Endothelial cell of umbilical vein (primary cell): Measurements from ENCODE around the gene THSD4. TPM values are rescaled to one million over a fixed set of nuclear protein-coding genes. Genes with fewer than 3 reads are reported as not detected.

ENCODE experiments used
- BruUV-seq: library from RNA; stranded (reverse); fragments of 400-500 nt; replicated peaks from 2 replicates; lab custom pipeline; 2021; lab: Mats Ljungman, UMichigan
- CTCF ChIA-PET: fragments of 300-600, 350-600 bp; sonication (Branson Sonifier 250); formaldehyde crosslinking; loops from one replicate; lab custom pipeline; 2021; ENCODE audit warnings: antibody characterized with exemption, inconsistent platforms; lab: Charles Lee
- POLR2A ChIA-PET: fragments of 300-600, 350-600 bp; sonication (Branson Sonifier 250); formaldehyde crosslinking; loops from one replicate; lab custom pipeline; 2021; ENCODE audit warnings: antibody characterized with exemption, inconsistent platforms; lab: Charles Lee
- DNase-seq: peaks from one replicate; pipeline ENCODE4 v3.0.0-alpha.2; 2011; ENCODE audit warnings: low read depth, low spot score
- FAIRE-seq: peaks from 2 replicates; lab custom pipeline; 2011; peaks lifted over from hg19 to GRCh38; lab: Jason Lieb, UNC
- H2AFZ ChIP-seq: 2 replicates; pipeline ENCODE4 v1.6.0; 2012; ENCODE audit warnings: low read depth, low read length, control low read depth, inconsistent platforms
- H3K27ac ChIP-seq: 2 replicates; pipeline ENCODE4 v1.5.1; 2011; ENCODE audit warnings: low read depth, mild to moderate bottlenecking, control low read depth, low read length, moderate library complexity; ENCODE audit not compliant: insufficient read depth
- H3K27me3 ChIP-seq, 2 experiments: 2 replicates each; pipeline versions ENCODE4 v1.6.0 to v1.6.1; 2011; ENCODE audit warnings: low read length in 2 of 2, mixed read lengths in 1 of 2; ENCODE audit not compliant: control insufficient read depth in 2 of 2, insufficient read depth in 2 of 2
- H3K36me3 ChIP-seq, 2 experiments: 2 replicates in 1 of 2; 3 replicates in 1 of 2; pipeline ENCODE4 v1.5.1; 2011; ENCODE audit warnings: low read length in 2 of 2, mild to moderate bottlenecking in 1 of 2, moderate library complexity in 1 of 2; ENCODE audit not compliant: control insufficient read depth in 2 of 2, insufficient read depth in 2 of 2; ENCODE audit errors: extremely low read depth in 1 of 2
- H3K4me1 ChIP-seq: 3 replicates; pipeline ENCODE4 v1.5.1; 2011; ENCODE audit warnings: mild to moderate bottlenecking, low read length; ENCODE audit not compliant: control insufficient read depth, insufficient read depth; ENCODE audit errors: extremely low read depth
- H3K4me2 ChIP-seq: 2 replicates; pipeline ENCODE4 v1.6.1; 2011; ENCODE audit warnings: low read length, control low read depth, mixed read lengths; ENCODE audit not compliant: insufficient read depth
- H3K4me3 ChIP-seq, 3 experiments: fragments of 200-600 bp in 1 of 3; sonication (generic), shearing (Covaris generic) in 1 of 3; replicated peaks in 1 of 3; 2 replicates each; pipeline ENCODE4 v1.5.1; 2011 to 2016; ENCODE audit warnings: control low read depth in 3 of 3, low read length in 3 of 3, mild to moderate bottlenecking in 2 of 3, inconsistent platforms in 1 of 3, low read depth in 1 of 3, moderate library complexity in 1 of 3; ENCODE audit not compliant: insufficient read depth in 1 of 3
- H3K79me2 ChIP-seq: 2 replicates; pipeline ENCODE4 v1.6.0; 2012; ENCODE audit warnings: low read length, inconsistent platforms; ENCODE audit not compliant: control insufficient read depth, insufficient read depth
- H3K9ac ChIP-seq: replicated peaks from 2 replicates; pipeline ENCODE3; 2011; ENCODE audit warnings: low read length, control low read depth; ENCODE audit not compliant: insufficient read depth; ENCODE audit errors: extremely low read depth
- H3K9me1 ChIP-seq: replicated peaks from 3 replicates; pipeline ENCODE4 v1.6.0; 2011; ENCODE audit warnings: mild to moderate bottlenecking, low read length; ENCODE audit not compliant: control insufficient read depth, insufficient read depth; ENCODE audit errors: extremely low read depth
- H3K9me3 ChIP-seq: replicated peaks from 2 replicates; pipeline ENCODE4 v1.5.1; 2012; ENCODE audit warnings: low read length, inconsistent platforms; ENCODE audit not compliant: control insufficient read depth, insufficient read depth
- H4K20me1 ChIP-seq: replicated peaks from 2 replicates; pipeline ENCODE3; 2011; ENCODE audit warnings: mild to moderate bottlenecking, low read length; ENCODE audit not compliant: control insufficient read depth, insufficient read depth; ENCODE audit errors: extremely low read depth
- EZH2 ChIP-seq: IDR thresholded peaks from 2 replicates; pipeline ENCODE4 v1.6.1; 2012; ENCODE audit warnings: borderline replicate concordance, low read depth, mild to moderate bottlenecking, moderate library complexity, low read length, inconsistent platforms; ENCODE audit not compliant: severe bottlenecking
- FOS ChIP-seq: IDR thresholded peaks from 2 replicates; pipeline ENCODE4 v1.6.1; 2011; ENCODE audit warnings: mild to moderate bottlenecking, low read length, moderate library complexity, borderline replicate concordance; ENCODE audit not compliant: insufficient read depth
- GATA2 ChIP-seq: IDR thresholded peaks from 2 replicates; pipeline ENCODE4 v1.7.0; 2011; ENCODE audit warnings: low read depth, mild to moderate bottlenecking, moderate library complexity, mixed read lengths, low read length; ENCODE audit not compliant: insufficient read length, insufficient read depth
- MAX ChIP-seq: IDR thresholded peaks from 2 replicates; pipeline ENCODE4 v1.6.1; 2011; ENCODE audit not compliant: insufficient read depth, insufficient read length
- POLR2A ChIP-seq: IDR thresholded peaks from 2 replicates; pipeline ENCODE4 v1.6.1; 2012; ENCODE audit warnings: low read depth, mild to moderate bottlenecking, control low read depth, low read length
- POLR2AphosphoS5 ChIP-seq: IDR thresholded peaks from 2 replicates; pipeline ENCODE4 v1.6.1; 2012; ENCODE audit warnings: low read depth, mild to moderate bottlenecking, control low read depth, low read length, moderate library complexity; ENCODE audit not compliant: insufficient read depth
- dilution Hi-C: fragments of 300-500 bp; cut with MboI; formaldehyde crosslinking; loops from one replicate; pipeline ENCODE4 v1.15.0; 2019; ENCODE audit warnings: low sequenced_read_pairs; ENCODE audit not compliant: extremely low pct_ligation_motif_present
- intact Hi-C: fragments of 100-400 bp; cut with micrococcal nuclease; formaldehyde crosslinking; loops from one replicate; pipeline ENCODE4 v1.10.0; 2022
- polyA plus RNA-seq, 4 experiments: library from polyadenylated mRNA; depleted of rRNA in 3 of 4; stranded (reverse) in 3 of 4; unstranded in 1 of 4; fragments of >200 nt; gene quantifications; 2 replicates each; pipeline versions ENCODE4 v1.2.1 to v1.2.3, GENCODE V29; 2011 to 2012; ENCODE audit warnings: missing spikeins in 1 of 4
- total RNA-seq: library from RNA; stranded (reverse); gene quantifications from 2 replicates; pipeline ENCODE4 v1.2.3, GENCODE V29; 2021
- TF ChIP-seq, protein P1 (sequence below), 2 donors: IDR thresholded peaks; 1 replicate in 1 of 2; 2 replicates in 1 of 2; pipeline ENCODE4 v1.5.1; 2011; ENCODE audit warnings: low read length in 2 of 2, mild to moderate bottlenecking in 2 of 2, moderate library complexity in 2 of 2, control low read depth in 1 of 2, inconsistent platforms in 1 of 2, low read depth in 1 of 2; ENCODE audit not compliant: insufficient read depth in 1 of 2; ENCODE audit errors: extremely low read depth in 1 of 2

THSD4 gene
- total and polyA plus RNA-seq, 2 donors (not counting 3 experiments of a cell fraction or from before 2014, with no cell fraction given): 9.9 to 25.4 TPM

DNA sequence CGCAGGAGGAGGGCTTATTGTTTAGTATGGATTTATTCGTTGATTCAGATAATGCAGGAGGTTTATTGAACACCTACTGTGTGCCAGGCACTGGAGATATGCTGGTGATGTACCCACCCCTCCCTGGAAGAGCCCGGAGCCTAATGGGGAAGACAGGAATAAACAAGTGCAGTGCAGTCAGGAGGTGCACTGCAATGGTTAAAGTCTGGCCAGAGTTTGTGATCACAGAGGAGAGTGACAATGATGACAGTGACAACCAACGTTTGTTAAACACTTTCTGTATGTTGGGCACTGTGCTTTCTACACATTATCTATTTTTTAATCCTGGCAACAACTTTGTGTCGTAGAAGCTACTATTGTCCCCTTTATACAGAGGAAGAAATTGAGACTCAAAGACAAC is 70.4 kb downstream of the THSD4 start:
- Histone ChIP-seq H3K4me1 (no peaks in the 10 kb centered on the region), H3K79me2 (no peaks in the 10 kb centered on the region), H3K27ac (no peak overlapping the region), H2AFZ (no peak overlapping the region), H3K27me3 (no peaks in the 10 kb centered on the region), H3K36me3 (no peaks in the 10 kb centered on the region), H3K9me3 (no peaks in the 10 kb centered on the region), H4K20me1 (no peaks in the 10 kb centered on the region), H3K9ac (no peak overlapping the region), H3K9me1 (no peaks in the 10 kb centered on the region), H3K4me2 (no peak overlapping the region), H3K4me3 (no peak overlapping the region)
- no TSS peak for BruUV-seq
- no peak for TF ChIP-seq GATA2
- TF ChIP-seq FOS: no peak
- no peak for TF ChIP-seq POLR2AphosphoS5
- no peak for TF ChIP-seq EZH2
- TF ChIP-seq, protein P1, sequence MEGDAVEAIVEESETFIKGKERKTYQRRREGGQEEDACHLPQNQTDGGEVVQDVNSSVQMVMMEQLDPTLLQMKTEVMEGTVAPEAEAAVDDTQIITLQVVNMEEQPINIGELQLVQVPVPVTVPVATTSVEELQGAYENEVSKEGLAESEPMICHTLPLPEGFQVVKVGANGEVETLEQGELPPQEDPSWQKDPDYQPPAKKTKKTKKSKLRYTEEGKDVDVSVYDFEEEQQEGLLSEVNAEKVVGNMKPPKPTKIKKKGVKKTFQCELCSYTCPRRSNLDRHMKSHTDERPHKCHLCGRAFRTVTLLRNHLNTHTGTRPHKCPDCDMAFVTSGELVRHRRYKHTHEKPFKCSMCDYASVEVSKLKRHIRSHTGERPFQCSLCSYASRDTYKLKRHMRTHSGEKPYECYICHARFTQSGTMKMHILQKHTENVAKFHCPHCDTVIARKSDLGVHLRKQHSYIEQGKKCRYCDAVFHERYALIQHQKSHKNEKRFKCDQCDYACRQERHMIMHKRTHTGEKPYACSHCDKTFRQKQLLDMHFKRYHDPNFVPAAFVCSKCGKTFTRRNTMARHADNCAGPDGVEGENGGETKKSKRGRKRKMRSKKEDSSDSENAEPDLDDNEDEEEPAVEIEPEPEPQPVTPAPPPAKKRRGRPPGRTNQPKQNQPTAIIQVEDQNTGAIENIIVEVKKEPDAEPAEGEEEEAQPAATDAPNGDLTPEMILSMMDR (IDR thresholded peaks at IDR 0.05; ENCODE audit: extremely low read depth in 1 of 2, insufficient read depth in 1 of 2, low read depth in 1 of 2, low read length in 2 of 2): no peak
- no peak for TF ChIP-seq POLR2A
- TF ChIP-seq MAX: no peak
- DNase-seq (no peak), FAIRE-seq (no peak)
- CTCF ChIA-PET: interaction anchor here (1.1 kb wide), 1 partner anchor 12 kb away, joined by 4 read pairs; no protein-coding TSS in a partner anchor
- POLR2A ChIA-PET: no interaction called here
- dilution Hi-C loops: no loop called here
- intact Hi-C loops: no loop called here
